Measurements from ENCODE around the gene PI16.
A peak's percentile ranks its signal among the peaks of the same experiment; 100 is the strongest.

PI16 gene

GRCh38 chr6:36958775-36959554 lies 4.4 kb downstream of the PI16 start:
- no peak for DNase-seq

DNA sequence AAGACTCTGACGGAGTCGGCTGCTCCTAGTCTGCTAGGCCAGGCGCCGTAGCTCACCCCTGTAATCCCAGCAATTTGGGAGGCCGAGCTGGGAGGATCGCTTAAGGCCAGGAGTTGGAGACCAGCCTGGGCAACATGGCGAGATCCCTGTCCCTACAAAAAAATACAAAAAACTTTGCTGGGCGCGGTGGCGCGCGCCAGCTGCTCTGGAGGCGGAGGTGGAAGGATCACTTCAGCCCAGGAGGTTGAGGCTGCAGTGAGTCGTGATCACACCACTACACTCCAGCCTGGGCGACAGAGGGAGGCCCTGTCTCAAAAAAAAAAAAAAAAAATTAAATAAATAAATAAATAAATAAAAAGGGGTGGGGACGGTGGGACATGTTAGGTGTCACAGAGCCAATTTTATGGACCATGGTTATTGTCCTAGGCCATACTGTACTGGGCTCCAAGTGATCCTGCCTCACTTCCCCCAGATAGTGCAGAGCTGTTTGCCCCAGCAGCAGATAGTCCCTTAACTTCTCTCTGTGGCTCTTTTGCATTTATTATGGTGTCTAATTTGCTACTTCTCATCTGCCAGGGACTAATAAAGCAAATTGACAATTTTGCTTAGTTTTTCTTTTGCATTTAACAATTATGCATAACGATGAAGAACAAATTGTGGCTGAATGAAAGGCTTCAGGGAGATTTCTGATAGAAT lies 5.2 kb downstream of the PI16 start:
- DNase-seq, result no peak

GRCh38 chr6:36961441-36962435 lies 7.2 kb downstream of the PI16 start:
- DNase-seq, result no peak

DNA sequence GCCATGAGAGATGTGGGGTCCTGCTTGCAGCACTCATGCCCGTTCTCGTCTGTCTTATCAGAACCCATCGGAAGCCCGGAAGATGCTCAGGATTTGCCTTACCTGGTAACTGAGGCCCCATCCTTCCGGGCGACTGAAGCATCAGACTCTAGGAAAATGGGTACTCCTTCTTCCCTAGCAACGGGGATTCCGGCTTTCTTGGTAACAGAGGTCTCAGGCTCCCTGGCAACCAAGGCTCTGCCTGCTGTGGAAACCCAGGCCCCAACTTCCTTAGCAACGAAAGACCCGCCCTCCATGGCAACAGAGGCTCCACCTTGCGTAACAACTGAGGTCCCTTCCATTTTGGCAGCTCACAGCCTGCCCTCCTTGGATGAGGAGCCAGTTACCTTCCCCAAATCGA lies 8.3 kb downstream of the PI16 start:
- peak; percentile 54 to 86 (median 69) for DNase-seq

DNA sequence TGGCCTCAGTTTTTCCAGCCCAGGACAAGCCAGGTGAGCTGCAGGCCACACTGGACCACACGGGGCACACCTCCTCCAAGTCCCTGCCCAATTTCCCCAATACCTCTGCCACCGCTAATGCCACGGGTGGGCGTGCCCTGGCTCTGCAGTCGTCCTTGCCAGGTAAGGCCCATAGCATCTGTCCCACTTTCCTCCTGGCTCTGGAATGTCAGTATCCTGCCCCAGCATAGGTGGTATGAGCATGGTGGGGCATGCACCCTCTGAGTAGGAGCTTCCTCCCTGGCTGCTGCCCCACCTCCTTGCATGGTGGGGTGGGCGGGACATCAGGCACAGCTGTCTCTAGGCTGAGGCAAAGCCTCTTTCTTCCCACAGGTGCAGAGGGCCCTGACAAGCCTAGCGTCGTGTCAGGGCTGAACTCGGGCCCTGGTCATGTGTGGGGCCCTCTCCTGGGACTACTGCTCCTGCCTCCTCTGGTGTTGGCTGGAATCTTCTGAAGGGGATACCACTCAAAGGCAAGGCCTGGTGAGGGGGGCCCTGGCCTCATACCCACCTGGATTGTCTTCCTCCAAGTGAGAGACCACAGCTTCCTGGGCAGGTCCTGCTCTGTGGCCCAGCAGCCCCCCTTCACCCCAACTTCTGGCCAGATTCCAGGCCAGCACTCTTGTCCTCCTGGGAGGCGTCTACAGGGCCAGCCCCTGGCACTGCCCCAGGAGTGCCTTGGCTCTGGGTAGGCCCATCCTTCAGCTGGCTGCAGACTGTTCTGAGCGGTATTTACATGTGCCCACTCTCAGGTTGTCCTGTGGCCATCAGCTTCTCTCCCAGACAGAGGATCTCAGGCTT lies 9.1 kb downstream of the PI16 start:
- peak in 2 of 5 donors; percentile 26 to 38 for DNase-seq

DNA sequence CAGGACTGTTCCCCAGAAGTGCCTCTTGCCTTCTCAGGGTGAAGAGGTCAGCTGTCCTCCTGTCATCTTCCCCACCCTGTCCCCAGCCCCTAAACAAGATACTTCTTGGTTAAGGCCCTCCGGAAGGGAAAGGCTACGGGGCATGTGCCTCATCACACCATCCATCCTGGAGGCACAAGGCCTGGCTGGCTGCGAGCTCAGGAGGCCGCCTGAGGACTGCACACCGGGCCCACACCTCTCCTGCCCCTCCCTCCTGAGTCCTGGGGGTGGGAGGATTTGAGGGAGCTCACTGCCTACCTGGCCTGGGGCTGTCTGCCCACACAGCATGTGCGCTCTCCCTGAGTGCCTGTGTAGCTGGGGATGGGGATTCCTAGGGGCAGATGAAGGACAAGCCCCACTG lies 9.8 kb downstream of the PI16 start:
- DNase-seq, result no peak

DNA sequence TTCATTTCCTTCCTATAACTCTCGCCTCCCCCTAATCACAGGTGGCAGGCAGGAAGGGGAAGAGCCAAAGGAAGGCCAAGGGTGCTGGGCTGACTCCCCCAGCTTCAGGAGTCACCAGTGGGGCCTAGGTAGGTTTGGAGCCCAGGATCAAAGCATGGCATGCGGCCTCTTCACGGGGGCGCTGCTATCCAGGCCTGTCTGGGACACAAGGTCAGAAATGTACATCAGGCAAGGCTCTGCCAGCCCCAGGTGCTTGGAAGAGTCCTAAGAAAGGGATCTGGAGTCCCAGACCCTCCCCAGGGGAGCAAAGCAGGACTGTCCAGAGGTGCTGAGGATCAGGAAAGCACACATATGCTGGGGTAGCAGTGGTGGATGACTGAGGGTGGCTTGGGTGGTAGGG lies 10.4 kb downstream of the PI16 start:
- no peak for DNase-seq

GRCh38 chr6:36967301-36967700 lies 12.8 kb downstream of the PI16 start:
- DNase-seq, result no peak

DNA sequence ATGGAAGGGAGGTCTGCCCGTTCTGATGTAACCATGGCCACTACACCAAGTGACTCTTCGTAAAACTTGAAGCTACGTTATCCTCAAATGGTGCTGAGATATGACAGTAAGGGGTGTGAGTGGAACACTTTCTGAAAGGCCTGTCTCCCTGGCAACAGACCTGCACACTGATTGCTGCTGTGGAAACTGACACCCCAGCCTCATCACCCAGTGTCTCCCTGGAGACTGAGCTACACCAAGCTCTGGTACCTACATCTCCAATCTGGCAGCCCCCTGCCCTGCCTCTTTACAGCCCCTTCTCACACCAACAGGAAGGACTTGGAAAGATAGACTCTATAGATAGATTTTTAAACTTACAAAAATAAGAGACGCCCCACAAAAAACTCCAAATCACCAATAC lies 13.2 kb downstream of the PI16 start:
- DNase-seq, result no peak

GRCh38 chr6:36968266-36968977 lies 13.9 kb downstream of the PI16 start:
- no peak for DNase-seq

DNA sequence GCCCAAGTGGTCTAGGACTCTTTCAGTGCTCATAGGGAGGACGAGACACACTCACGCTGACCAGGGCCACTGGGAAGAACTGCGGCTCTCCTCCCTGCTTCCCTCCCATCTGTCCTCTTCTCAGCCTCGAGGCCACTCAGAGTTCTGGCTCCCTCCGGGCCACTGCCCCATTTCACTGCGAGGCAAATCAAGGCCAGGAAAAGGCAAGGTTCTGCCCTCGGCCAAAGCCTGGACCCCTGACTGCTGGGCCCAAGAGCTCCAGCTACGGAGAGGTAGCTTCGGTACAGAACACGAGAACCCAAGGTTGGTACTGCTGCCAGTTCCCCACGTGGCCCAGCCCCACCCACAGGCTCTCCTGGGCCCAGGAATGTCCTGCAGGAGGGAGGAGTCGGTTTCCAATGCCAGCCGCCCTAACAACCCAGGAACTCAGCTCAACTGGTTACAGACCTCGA lies 14.7 kb downstream of the PI16 start:
- DNase-seq, result no peak

DNA sequence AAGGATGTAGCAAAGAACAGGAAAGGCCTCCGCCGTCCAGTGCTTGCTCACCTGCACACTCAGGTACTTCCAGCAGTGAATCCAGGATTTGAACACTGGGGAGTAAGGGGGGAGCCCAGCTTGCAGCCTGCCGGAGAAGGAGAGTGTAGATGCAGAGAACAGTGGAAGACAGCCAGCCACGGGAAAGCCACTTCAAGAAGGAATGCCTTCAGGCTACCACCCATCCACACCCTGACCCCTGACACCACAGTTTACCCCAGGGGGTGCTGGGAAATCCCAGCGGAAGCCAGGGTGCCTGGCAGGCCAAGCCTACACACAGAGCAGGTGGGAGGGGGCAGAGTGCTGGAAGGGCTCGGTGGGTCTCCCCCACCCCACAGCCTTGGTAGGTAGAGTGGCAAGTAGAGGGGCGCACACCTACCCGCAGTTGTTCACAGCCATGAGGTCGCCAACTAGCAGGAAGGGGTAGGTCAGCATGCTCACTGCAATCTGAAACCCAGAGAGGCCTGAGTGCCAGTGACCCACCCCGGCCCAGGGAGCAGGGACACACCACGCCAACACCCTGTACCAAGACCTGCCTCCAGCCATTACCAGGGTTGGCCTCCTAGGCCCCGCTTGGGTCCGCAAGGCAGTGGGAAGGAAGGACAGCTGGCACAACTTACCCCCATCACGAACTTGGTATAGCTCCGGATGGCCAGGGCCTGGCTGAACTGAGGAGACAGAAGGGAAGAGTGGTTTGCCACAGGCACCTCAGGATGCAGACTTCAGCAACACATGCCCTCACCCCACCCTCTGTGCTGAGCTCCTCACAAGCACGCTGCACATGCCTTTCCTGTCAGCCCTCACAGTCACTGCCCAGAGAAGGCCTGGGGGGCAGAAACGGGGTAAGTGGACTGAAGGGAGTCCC lies 15.7 kb downstream of the PI16 start:
- DNase-seq, result no peak

GRCh38 chr6:36970892-36971842 lies 16.6 kb downstream of the PI16 start:
- no peak for DNase-seq

DNA sequence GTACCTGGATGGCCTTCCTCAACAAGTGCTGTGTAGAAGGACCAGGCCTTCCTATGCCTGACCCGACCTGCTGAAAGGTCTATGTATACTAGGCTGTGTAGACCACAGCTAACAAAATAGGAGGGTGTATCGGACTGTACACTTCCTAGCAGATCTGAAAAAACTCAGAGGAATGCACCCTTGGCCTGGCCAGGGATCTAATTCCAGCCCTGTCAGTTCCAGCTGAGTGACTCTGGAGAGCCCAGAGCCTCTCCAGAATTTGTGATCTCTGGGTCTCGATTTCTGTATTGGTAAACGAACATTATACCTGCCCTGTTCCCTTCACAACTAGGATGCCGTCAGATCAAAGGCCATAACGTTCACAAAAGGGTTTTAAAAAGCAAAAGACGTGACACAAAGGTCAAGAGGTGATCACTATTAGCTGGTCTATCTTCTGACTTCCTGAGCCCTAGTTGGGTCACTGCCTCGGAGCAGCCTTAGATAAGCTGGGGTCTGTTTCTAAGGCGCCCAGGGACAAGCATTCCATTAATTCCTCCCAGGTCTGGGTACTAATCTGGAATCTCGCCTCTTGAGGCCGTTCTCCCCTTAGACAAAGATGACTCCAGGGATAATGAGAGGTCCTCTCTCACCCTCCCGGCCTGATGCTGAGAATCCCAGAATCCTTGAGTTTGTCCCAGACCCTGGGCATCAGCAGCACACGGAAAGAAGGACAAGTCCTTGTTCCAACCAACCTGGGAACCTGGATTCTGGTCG lies 17.6 kb downstream of the PI16 start:
- DNase-seq, result no peak

GRCh38 chr6:36973190-36973589 lies 18.7 kb downstream of the PI16 start:
- DNase-seq, result no peak

DNA sequence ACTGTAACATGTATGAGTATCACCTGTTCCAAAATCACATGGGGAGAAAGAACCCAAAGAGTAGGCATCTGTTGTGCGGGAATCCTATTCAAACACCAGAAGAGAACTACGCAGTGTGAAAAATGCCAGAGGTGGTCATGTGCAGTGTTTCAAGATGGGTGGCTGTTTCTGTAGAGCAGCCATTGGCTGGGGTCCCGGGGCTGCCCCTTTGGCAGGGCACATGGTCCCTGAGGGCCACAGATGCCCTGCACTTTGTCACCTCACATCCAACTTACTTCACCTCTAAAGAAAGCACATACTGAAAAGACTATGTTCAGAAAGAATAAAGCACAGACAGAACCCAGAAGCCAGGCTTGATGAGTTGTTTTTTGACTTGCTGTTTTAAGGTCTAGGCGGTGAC lies 19.1 kb downstream of the PI16 start:
- no peak for DNase-seq

- no peak for DNase-seq
Measured at GRCh38 chr6:36975231-36976006, 20.9 kb downstream of the PI16 start.

GRCh38 chr6:36976007-36976264 lies 21.4 kb downstream of the PI16 start:
- DNase-seq, result no peak
